ENCODE results near the gene DLG4.

DLG4 gene

GRCh38 chr17:7219812-7220592, at the start of gene DLG4, which contains the start of gene ACADVL:
Gene DLG4 (minus strand): TSS chr17:7219836.
Gene ACADVL (plus strand): TSS chr17:7219938. CDS start chr17:7219985, 47 bp downstream.
- H3K36me3 ChIP-seq (replicated peaks), result peaks cover 33% of the 10 kb centered on the region
- no peak for TF ChIP-seq CTCF (IDR thresholded peaks at IDR 0.05; ENCODE audit: low read depth, low read length, missing control alignments)
- DNase-seq, result peak; percentile 80
- H3K4me3 ChIP-seq (ENCODE audit: low read depth, low read length), result peak within 1 kb of the TSS; percentile 78
- H3K27me3 ChIP-seq (replicated peaks), result no peaks in the 10 kb centered on the region
- in situ Hi-C loops (cut with HindIII; ENCODE audit: low pct_ligation_motif_present, low sequenced_read_pairs), result no loop called here
- H3K27ac ChIP-seq, result peak within 1 kb of the TSS; percentile 89

- no peak overlapping the region for H3K27ac ChIP-seq
- no peak for TF ChIP-seq CTCF (IDR thresholded peaks at IDR 0.05; ENCODE audit: low read depth, low read length, missing control alignments)
- no peak overlapping the region for H3K4me3 ChIP-seq (ENCODE audit: low read depth, low read length)
- no peaks in the 10 kb centered on the region for H3K36me3 ChIP-seq (replicated peaks)
- H3K27me3 ChIP-seq (replicated peaks), result no peaks in the 10 kb centered on the region
- in situ Hi-C loops (cut with HindIII; ENCODE audit: low pct_ligation_motif_present, low sequenced_read_pairs), result no loop called here
- DNase-seq, result no peak
Measured at GRCh38 chr17:7266784-7267183, 47.1 kb upstream of the DLG4 start.

- no peak overlapping the region for H3K4me3 ChIP-seq (ENCODE audit: low read depth, low read length)
- no peaks in the 10 kb centered on the region for H3K27me3 ChIP-seq (replicated peaks)
- no peak overlapping the region for H3K27ac ChIP-seq
- no peak for DNase-seq
- TF ChIP-seq CTCF (IDR thresholded peaks at IDR 0.05; ENCODE audit: low read depth, low read length, missing control alignments), result no peak
- peaks cover 7% of the 10 kb centered on the region for H3K36me3 ChIP-seq (replicated peaks)
- in situ Hi-C loops (cut with HindIII; ENCODE audit: low pct_ligation_motif_present, low sequenced_read_pairs), result no loop called here
Measured at GRCh38 chr17:7263801-7264078, 44.1 kb upstream of the DLG4 start.

GRCh38 chr17:7262935-7263800, 43.5 kb upstream of the DLG4 start:
- Histone ChIP-seq H3K27me3 (replicated peaks) (no peaks in the 10 kb centered on the region), H3K36me3 (replicated peaks) (peaks cover 12% of the 10 kb centered on the region), H3K27ac (no peak overlapping the region), H3K4me3 (ENCODE audit: low read depth, low read length) (no peak overlapping the region)
- no peak for TF ChIP-seq CTCF (IDR thresholded peaks at IDR 0.05; ENCODE audit: low read depth, low read length, missing control alignments)
- DNase-seq, result no peak
- in situ Hi-C loops (cut with HindIII; ENCODE audit: low pct_ligation_motif_present, low sequenced_read_pairs), result no loop called here

- Histone ChIP-seq H3K36me3 (replicated peaks) (peaks cover 19% of the 10 kb centered on the region), H3K27me3 (replicated peaks) (no peaks in the 10 kb centered on the region), H3K4me3 (ENCODE audit: low read depth, low read length) (peak within 1 kb of the TSS; percentile 47), H3K27ac (no peak within 1 kb of the TSS)
- in situ Hi-C loops (cut with HindIII; ENCODE audit: low pct_ligation_motif_present, low sequenced_read_pairs), result no loop called here
- no peak for TF ChIP-seq CTCF (IDR thresholded peaks at IDR 0.05; ENCODE audit: low read depth, low read length, missing control alignments)
- no peak for DNase-seq
Measured at GRCh38 chr17:7262192-7262934, 42.7 kb upstream of the DLG4 start, which contains the start of gene CLDN7. Gene CLDN7 (minus strand): TSS chr17:7262478. CDS start chr17:7262043, 435 bp downstream.
